IPS-15b (cell line): Measurements from ENCODE around the gene DNAJC1.
"Not testable (repeated sequence)": the region's sequence is repeated elsewhere in the genome, so short reads cannot be mapped to it uniquely, and the experiment has no call there.

Experiments
- H3K27me3 ChIP-seq: one replicate; pipeline ENCODE4 v1.6.1; 2013; ENCODE audit warnings: low read length; ENCODE audit not compliant: control insufficient read depth, insufficient read depth
- H3K36me3 ChIP-seq: one replicate; pipeline ENCODE4 v1.6.1; 2013; ENCODE audit warnings: low read length; ENCODE audit not compliant: control insufficient read depth, insufficient read depth
- H3K4me1 ChIP-seq: one replicate; pipeline ENCODE4 v1.6.1; 2013; ENCODE audit warnings: mild to moderate bottlenecking, low read length; ENCODE audit not compliant: control insufficient read depth, insufficient read depth
- H3K4me3 ChIP-seq: one replicate; pipeline ENCODE4 v1.5.1; 2013; ENCODE audit warnings: low read depth, low read length
- H3K9ac ChIP-seq: one replicate; pipeline ENCODE4 v1.6.1; 2013; ENCODE audit warnings: low read depth, mild to moderate bottlenecking, low read length
- H3K9me3 ChIP-seq: one replicate; pipeline ENCODE4 v1.6.1; 2013; ENCODE audit warnings: mild to moderate bottlenecking, low read length; ENCODE audit not compliant: control insufficient read depth, insufficient read depth

DNAJC1 gene, protein sequence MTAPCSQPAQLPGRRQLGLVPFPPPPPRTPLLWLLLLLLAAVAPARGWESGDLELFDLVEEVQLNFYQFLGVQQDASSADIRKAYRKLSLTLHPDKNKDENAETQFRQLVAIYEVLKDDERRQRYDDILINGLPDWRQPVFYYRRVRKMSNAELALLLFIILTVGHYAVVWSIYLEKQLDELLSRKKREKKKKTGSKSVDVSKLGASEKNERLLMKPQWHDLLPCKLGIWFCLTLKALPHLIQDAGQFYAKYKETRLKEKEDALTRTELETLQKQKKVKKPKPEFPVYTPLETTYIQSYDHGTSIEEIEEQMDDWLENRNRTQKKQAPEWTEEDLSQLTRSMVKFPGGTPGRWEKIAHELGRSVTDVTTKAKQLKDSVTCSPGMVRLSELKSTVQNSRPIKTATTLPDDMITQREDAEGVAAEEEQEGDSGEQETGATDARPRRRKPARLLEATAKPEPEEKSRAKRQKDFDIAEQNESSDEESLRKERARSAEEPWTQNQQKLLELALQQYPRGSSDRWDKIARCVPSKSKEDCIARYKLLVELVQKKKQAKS

DNA sequence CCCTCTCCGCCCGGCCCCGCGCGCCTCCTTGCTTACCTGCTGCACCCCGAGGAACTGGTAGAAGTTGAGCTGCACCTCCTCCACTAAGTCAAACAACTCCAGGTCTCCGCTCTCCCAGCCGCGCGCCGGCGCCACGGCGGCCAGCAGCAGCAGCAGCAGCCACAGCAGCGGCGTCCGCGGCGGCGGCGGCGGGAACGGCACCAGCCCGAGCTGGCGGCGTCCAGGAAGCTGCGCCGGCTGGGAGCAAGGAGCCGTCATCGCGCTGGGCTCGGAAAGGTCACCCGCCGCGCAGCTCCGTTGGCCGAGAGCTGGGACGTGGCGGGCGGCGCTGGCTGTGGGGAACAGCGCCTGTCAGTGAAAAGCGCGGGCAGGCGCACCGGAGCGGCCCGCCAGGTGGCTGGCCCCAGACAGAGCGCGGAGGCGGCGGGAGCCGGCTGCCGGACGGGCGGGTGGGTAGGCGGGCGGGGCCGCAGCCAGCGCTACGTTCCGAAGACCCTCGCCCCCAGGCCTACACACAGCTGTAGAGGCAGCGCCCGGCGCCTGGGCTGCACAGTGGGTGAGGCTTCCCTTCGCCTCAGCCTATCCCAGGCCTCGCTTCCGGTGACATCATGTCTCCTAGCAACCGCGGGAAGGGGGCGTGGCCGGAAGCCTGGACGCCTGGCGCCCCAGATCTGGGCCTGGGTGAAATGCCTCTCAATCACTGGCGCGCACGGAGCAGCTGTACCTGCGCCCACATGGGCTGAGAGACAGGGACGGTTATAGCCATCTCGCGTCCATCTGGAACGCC is at the start of gene DNAJC1:
TSS of gene DNAJC1 (minus strand) at position 554 of the 787 bp plus-strand sequence. CDS start at position 258, 296 bp downstream.
- H3K36me3 ChIP-seq: no peaks in the 10 kb centered on the region
- peak within 1 kb of the TSS; percentile 90 for H3K4me3 ChIP-seq
- H3K4me1 ChIP-seq: peaks cover 10% of the 10 kb centered on the region
- H3K27me3 ChIP-seq: peaks cover 16% of the 10 kb centered on the region
- H3K9me3 ChIP-seq: no peaks in the 10 kb centered on the region
- H3K9ac ChIP-seq: peak within 1 kb of the TSS; percentile 19

- H3K9ac ChIP-seq: no peak overlapping the region
- no peaks in the 10 kb centered on the region for H3K9me3 ChIP-seq
- H3K36me3 ChIP-seq: no peaks in the 10 kb centered on the region
- H3K4me1 ChIP-seq: no peaks in the 10 kb centered on the region
- H3K27me3 ChIP-seq: no peaks in the 10 kb centered on the region
- H3K4me3 ChIP-seq: no peak overlapping the region
Observed at GRCh38 chr10:22053048-22053447, 49.5 kb upstream of the DNAJC1 start.

DNA sequence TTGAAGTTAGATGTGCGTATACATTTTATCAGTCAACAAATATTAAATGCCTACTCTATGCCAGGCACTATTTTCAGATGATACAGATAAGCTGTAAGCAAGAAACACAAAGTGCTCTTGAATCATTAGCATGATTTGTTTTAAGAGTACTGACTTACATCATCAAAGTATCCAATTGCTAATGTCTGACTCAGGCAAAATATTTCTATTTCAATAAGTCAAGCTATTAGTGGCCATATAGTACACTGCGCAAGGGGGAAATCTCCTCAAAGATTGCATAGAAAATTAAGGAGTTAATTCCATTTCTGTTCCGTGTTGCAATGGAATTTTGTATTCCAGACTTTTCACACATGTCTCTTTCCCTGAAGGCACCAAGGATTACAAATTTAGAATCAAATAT is 46.1 kb upstream of the DNAJC1 start:
- Histone ChIP-seq H3K9ac (no peak overlapping the region), H3K9me3 (no peaks in the 10 kb centered on the region), H3K27me3 (no peaks in the 10 kb centered on the region), H3K36me3 (no peaks in the 10 kb centered on the region), H3K4me1 (no peaks in the 10 kb centered on the region), H3K4me3 (no peak overlapping the region)

- Histone ChIP-seq H3K9me3 (no peaks in the 10 kb centered on the region), H3K4me1 (peaks cover 5% of the 10 kb centered on the region), H3K9ac (no peak overlapping the region), H3K27me3 (no peaks in the 10 kb centered on the region), H3K4me3 (no peak overlapping the region), H3K36me3 (no peaks in the 10 kb centered on the region)
Observed at GRCh38 chr10:22047812-22048211, 44.3 kb upstream of the DNAJC1 start.

DNA sequence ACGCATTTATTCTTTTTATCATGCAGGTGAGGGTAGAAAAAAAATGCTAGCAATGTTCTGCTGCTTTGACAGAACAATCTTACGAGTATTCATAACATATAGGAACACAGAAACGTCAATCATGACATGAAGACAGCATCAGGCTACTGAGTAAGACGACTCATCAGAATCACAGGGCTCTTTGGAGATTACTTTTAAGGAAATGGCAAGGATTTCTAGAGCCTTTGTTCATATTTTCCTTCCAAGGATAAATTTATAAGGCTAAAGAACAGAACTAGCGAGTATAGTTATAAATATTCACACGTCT is 39.8 kb upstream of the DNAJC1 start:
- H3K27me3 ChIP-seq: no peaks in the 10 kb centered on the region
- H3K4me3 ChIP-seq: no peak overlapping the region
- no peaks in the 10 kb centered on the region for H3K9me3 ChIP-seq
- no peak overlapping the region for H3K9ac ChIP-seq
- H3K4me1 ChIP-seq: peaks cover 10% of the 10 kb centered on the region
- H3K36me3 ChIP-seq: no peaks in the 10 kb centered on the region

DNA sequence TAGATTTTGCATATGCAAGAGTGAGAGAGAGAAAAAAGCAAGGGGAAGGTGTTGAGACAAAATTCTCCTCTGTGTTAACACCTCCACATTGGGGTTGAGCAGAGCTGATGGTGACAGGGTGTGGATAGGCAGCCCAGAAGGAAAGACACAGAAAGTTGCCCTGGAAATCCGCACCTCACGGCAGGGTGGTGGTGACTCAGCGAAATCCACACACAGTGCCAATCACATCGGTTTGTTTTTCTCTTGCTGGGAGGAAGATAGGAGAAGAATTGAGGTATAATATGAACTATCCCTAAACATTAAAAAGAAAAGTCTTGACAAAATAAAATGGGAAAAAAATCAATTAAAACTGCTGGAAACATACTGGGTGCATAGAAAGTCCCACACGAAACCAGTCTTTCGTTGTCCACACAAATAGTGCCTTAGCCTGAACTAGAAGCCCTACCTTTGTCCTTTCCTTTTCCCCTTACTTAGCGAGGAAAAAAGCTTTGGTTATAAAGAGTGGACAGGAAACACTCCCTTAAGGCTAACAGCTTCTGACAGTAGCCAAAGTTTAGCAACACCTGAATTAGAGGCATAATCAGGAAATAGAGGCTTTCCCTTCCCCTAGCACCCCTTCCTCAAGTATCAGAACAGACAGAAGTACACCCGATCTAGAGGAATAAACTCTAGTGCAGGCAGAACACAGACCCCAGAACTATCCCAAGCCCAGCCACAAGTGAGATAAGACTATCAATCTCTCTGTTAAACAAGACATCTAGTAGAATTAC is 39.2 kb upstream of the DNAJC1 start:
- Histone ChIP-seq H3K4me1 (peaks cover 10% of the 10 kb centered on the region), H3K36me3 (no peaks in the 10 kb centered on the region), H3K4me3 (no peak overlapping the region), H3K9me3 (no peaks in the 10 kb centered on the region), H3K9ac (no peak overlapping the region), H3K27me3 (no peaks in the 10 kb centered on the region)

GRCh38 chr10:22034333-22034732 is 30.8 kb upstream of the DNAJC1 start:
- Histone ChIP-seq H3K4me3 (no peak overlapping the region), H3K9me3 (no peaks in the 10 kb centered on the region), H3K36me3 (no peaks in the 10 kb centered on the region), H3K27me3 (no peaks in the 10 kb centered on the region), H3K9ac (no peak overlapping the region), H3K4me1 (no peaks in the 10 kb centered on the region)

DNA sequence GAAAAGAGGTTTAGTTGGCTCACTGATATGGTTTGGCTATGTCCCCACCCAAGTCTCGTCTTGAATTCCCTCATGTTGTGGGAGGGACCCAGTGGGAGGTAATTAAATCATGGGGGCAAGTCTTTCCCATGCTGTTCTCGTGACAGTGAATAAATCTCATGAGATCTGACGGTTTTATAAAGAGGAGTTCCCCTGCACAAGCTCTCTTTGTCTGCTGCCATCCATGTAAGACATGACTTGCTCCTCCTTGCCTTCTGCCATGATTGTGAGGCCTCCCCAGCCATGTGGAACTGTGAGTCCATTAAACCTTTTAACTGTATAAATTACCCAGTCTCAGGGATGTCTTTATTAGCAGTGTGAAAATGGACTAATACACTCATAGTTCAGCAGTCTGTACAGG is 28.7 kb upstream of the DNAJC1 start:
- H3K9me3 ChIP-seq, H3K9ac ChIP-seq: not testable (repeated sequence)

DNA sequence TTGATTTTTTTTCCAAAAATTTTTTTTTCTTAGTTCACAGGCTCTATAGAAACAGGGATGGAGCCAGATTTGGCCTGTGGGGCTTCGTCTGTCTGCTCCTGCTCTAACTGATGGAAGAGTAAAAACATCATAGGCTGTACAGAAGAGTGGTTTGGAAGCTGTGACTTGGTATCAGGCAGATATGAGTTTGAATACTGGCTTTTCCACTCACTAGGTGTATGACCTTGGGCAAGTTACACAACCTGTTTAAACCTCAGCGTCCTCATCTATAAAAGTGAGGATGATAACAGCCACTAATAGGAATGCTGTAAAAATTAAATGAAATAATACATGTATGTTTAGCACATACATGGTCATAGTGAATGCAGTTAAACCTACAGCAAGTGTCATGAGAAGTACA is 26.9 kb upstream of the DNAJC1 start:
- no peaks in the 10 kb centered on the region for H3K4me1 ChIP-seq
- no peaks in the 10 kb centered on the region for H3K9me3 ChIP-seq
- no peaks in the 10 kb centered on the region for H3K27me3 ChIP-seq
- H3K36me3 ChIP-seq: no peaks in the 10 kb centered on the region
- no peak overlapping the region for H3K4me3 ChIP-seq
- no peak overlapping the region for H3K9ac ChIP-seq

More for the DNA sequence above, 28.7 kb upstream of the DNAJC1 start:
- H3K36me3 ChIP-seq, H3K4me3 ChIP-seq, H3K27me3 ChIP-seq, H3K4me1 ChIP-seq: not testable (repeated sequence)

DNA sequence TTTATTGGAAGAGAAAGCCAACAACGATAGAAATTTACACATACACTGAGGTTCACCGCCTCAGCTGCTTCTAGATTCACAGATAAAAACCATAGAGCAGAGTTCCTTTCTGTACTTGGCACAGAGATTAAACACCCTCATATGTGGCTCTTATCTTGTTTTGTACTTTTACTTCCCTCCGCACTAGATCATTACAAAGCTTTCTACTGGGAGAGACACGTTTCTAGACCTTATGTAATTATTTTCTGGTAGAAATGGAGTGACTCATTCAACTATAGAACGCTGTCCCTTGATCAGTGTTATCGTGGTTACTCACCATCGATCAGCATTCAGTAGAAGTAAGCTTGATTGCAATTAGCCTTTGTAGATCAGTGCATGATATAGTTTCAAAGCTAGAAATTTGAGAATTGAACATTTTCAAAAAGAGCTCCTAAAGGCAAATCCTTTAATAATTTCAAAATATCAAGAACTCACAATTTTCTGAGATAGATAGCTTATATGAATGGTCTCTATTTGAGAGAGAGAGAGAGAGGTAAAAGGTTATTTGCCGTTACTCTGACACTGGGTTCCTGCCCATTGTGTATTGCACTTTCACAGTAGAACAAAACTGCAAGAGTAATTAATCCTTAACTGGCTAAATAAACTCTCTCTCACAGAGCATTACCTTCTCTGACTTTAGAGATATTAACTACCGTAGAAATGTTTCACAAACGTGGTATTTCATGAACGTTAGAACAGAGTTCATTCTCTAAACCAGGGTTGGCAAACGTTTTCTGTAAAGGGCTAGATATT is 26.1 kb upstream of the DNAJC1 start:
- Histone ChIP-seq H3K27me3 (no peaks in the 10 kb centered on the region), H3K36me3 (no peaks in the 10 kb centered on the region), H3K9ac (no peak overlapping the region), H3K4me1 (no peaks in the 10 kb centered on the region), H3K9me3 (no peaks in the 10 kb centered on the region), H3K4me3 (no peak overlapping the region)
